NT2/D1 (cell line): ENCODE data around the gene ANKRD30A.
"Not testable (repeated sequence)": the region's sequence is repeated elsewhere in the genome, so short reads cannot be mapped to it uniquely, and the experiment has no call there.

Source experiments
- DNase-seq: peaks from one replicate; pipeline ENCODE4 v3.0.0-alpha.2; 2011; ENCODE audit warnings: low read depth, low spot score
- H3K27me3 ChIP-seq: 2 replicates; pipeline ENCODE4 v1.6.0; 2011; ENCODE audit warnings: mild to moderate bottlenecking; ENCODE audit not compliant: insufficient read length, insufficient read depth
- H3K36me3 ChIP-seq: 2 replicates; pipeline ENCODE4 v1.6.1; 2011; ENCODE audit warnings: mild to moderate bottlenecking, low read length, mixed read lengths; ENCODE audit not compliant: insufficient read depth, insufficient read length
- H3K4me1 ChIP-seq: 2 replicates; pipeline ENCODE4 v1.5.1; 2011; ENCODE audit not compliant: insufficient read depth, insufficient read length
- H3K4me3 ChIP-seq: 2 replicates; pipeline ENCODE4 v1.5.1; 2011; ENCODE audit warnings: low read depth; ENCODE audit not compliant: insufficient read length
- H3K9ac ChIP-seq: 2 replicates; pipeline ENCODE4 v1.6.0; 2011; ENCODE audit warnings: low read depth; ENCODE audit not compliant: insufficient read length
- H3K9me3 ChIP-seq: 2 replicates; pipeline ENCODE4 v1.5.1; 2011; ENCODE audit warnings: mild to moderate bottlenecking, low read length; ENCODE audit not compliant: insufficient read depth
- SUZ12 ChIP-seq: IDR thresholded peaks from 2 replicates; pipeline ENCODE4 v1.6.1; 2011; ENCODE audit not compliant: insufficient read length, insufficient read depth; ENCODE audit errors: extremely low read depth
- YY1 ChIP-seq: IDR thresholded peaks from 2 replicates; pipeline ENCODE4 v1.6.1; 2011; ENCODE audit not compliant: insufficient read length, insufficient read depth
- ZNF274 ChIP-seq: IDR thresholded peaks from 2 replicates; pipeline ENCODE4 v1.6.1; 2011; ENCODE audit warnings: mild to moderate bottlenecking, low read depth, low read length

ANKRD30A gene

DNA sequence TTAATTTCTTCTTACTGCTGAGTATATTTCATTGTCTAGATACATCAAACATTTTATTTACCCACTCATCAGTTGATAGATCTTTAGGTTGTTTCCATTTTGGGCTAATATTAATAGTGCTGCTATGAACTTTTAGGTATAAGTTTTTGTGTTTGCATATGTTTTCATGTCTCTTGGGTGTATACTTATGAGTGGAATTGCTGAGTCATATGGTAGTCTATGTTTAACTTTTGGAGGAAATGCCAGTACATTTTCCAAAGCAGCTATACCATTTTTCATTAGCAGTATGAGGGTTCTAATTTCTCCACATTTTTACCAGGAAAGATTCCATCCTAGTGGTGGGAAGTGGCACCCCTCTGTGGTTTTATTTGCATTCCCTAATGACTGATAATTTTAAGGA is 101.1 kb downstream of the ANKRD30A start:
- H3K4me3 ChIP-seq: no peak overlapping the region
- DNase-seq: no peak
- no peaks in the 10 kb centered on the region for H3K36me3 ChIP-seq
- H3K9ac ChIP-seq: no peak overlapping the region
- no peaks in the 10 kb centered on the region for H3K4me1 ChIP-seq
- H3K27me3 ChIP-seq: no peaks in the 10 kb centered on the region
- TF ChIP-seq SUZ12 (no peak), ZNF274 (no peak), YY1 (no peak)
- no peaks in the 10 kb centered on the region for H3K9me3 ChIP-seq

GRCh38 chr10:37234692-37235091 is 109.3 kb downstream of the ANKRD30A start:
- no peak overlapping the region for H3K4me3 ChIP-seq
- no peaks in the 10 kb centered on the region for H3K4me1 ChIP-seq
- H3K36me3 ChIP-seq: no peaks in the 10 kb centered on the region
- DNase-seq: no peak
- H3K9ac ChIP-seq: no peak overlapping the region
- H3K27me3 ChIP-seq: no peaks in the 10 kb centered on the region
- no peak for TF ChIP-seq SUZ12
- TF ChIP-seq ZNF274: no peak
- no peak for TF ChIP-seq YY1
- H3K9me3 ChIP-seq: no peaks in the 10 kb centered on the region

DNA sequence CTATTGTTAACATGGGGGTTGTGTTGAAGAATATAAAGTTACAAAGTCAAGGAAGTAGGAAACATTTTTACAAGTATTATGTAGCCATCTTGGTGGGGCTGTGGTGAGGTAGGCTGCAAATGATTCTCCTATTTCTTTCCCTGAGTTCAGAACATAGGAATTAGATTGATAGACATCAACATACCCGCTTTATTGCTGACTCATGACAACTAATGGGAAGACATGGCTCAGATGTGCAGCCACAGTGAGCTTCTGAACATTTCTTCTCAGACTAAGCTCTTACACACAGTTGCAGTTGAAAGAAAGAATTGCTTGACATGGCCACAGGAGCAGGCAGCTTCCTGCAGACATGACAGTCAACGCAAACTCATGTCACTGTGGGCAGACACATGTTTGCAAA is 110.7 kb downstream of the ANKRD30A start:
- no peak for TF ChIP-seq YY1
- no peak for TF ChIP-seq ZNF274
- no peak for TF ChIP-seq SUZ12
- DNase-seq: no peak
- no peaks in the 10 kb centered on the region for H3K9me3 ChIP-seq
- H3K27me3 ChIP-seq: no peaks in the 10 kb centered on the region
- no peaks in the 10 kb centered on the region for H3K4me1 ChIP-seq
- H3K36me3 ChIP-seq: no peaks in the 10 kb centered on the region
- no peak overlapping the region for H3K4me3 ChIP-seq
- no peak overlapping the region for H3K9ac ChIP-seq

- Histone ChIP-seq H3K27me3 (no peaks in the 10 kb centered on the region), H3K4me3 (no peak overlapping the region), H3K4me1 (no peaks in the 10 kb centered on the region), H3K9me3 (no peaks in the 10 kb centered on the region), H3K36me3 (no peaks in the 10 kb centered on the region), H3K9ac (no peak overlapping the region)
- DNase-seq: no peak
- TF ChIP-seq YY1 (no peak), ZNF274 (no peak), SUZ12 (no peak)
Measured at GRCh38 chr10:37240223-37240622, 114.8 kb downstream of the ANKRD30A start.

GRCh38 chr10:37246637-37247036 is 121.2 kb downstream of the ANKRD30A start:
- H3K4me1 ChIP-seq: no peaks in the 10 kb centered on the region
- no peak overlapping the region for H3K9ac ChIP-seq
- no peak overlapping the region for H3K4me3 ChIP-seq
- no peak for TF ChIP-seq SUZ12
- no peak for TF ChIP-seq ZNF274
- no peak for TF ChIP-seq YY1
- no peak for DNase-seq
- no peaks in the 10 kb centered on the region for H3K36me3 ChIP-seq
- H3K27me3 ChIP-seq: no peaks in the 10 kb centered on the region
- no peaks in the 10 kb centered on the region for H3K9me3 ChIP-seq

- H3K4me1 ChIP-seq, DNase-seq, H3K36me3 ChIP-seq, H3K9ac ChIP-seq, H3K4me3 ChIP-seq, H3K27me3 ChIP-seq, H3K9me3 ChIP-seq: not testable (repeated sequence)
Measured at GRCh38 chr10:37255837-37256236, 130.4 kb downstream of the ANKRD30A start.

DNA sequence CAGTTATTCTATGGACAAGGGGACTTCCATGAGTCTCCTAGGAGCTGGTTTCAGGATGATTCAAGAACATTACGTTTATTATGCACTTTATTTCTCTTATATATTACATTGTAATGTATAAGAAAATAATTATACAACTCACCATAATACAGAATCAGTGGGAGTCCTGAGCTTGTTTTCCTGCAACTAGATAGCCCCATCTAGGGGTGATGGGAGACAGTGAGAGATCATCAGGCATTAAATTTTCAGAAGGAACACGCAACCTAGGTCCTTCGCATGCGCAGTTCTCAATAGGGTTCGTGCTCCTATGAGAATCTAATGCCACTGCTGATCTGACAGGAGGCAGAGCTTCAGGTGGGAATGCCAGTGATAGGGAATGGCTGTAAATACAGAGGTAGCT is 137.9 kb downstream of the ANKRD30A start:
- Histone ChIP-seq H3K9ac (no peak overlapping the region), H3K27me3 (no peaks in the 10 kb centered on the region)
- no peak for TF ChIP-seq ZNF274
- TF ChIP-seq SUZ12: no peak
- no peak for TF ChIP-seq YY1

GRCh38 chr10:37268266-37268665 is 142.9 kb downstream of the ANKRD30A start:
- H3K36me3 ChIP-seq: no peaks in the 10 kb centered on the region
- no peaks in the 10 kb centered on the region for H3K27me3 ChIP-seq
- H3K9me3 ChIP-seq: no peaks in the 10 kb centered on the region
- no peak for TF ChIP-seq SUZ12
- no peak for TF ChIP-seq ZNF274
- no peak overlapping the region for H3K9ac ChIP-seq
- DNase-seq: no peak
- no peaks in the 10 kb centered on the region for H3K4me1 ChIP-seq
- H3K4me3 ChIP-seq: no peak overlapping the region

More for the DNA sequence above, 137.9 kb downstream of the ANKRD30A start:
- no peaks in the 10 kb centered on the region for H3K36me3 ChIP-seq
- no peaks in the 10 kb centered on the region for H3K4me1 ChIP-seq
- H3K4me3 ChIP-seq: no peak overlapping the region
- no peaks in the 10 kb centered on the region for H3K9me3 ChIP-seq
- no peak for DNase-seq
